ENCODE results near the gene FABP1. TPM values are rescaled to one million over a fixed set of nuclear protein-coding genes. Genes with fewer than 3 reads are reported as not detected.

FABP1 gene
- polyA plus RNA-seq, 1 of the 3 experiments (the other 2 are of a cell fraction): not detected

GRCh38 chr2:88165332-88166003 lies 37.6 kb upstream of the FABP1 start:
- no peak overlapping the region for H3K4me3 ChIP-seq (ENCODE audit: low read depth in 2 of 2, low read length in 1 of 2)
- ChIA-PET CTCF (interaction anchor here (1.0 kb wide), 1 partner anchor 105 kb away, joined by 3 read pairs; no protein-coding TSS in a partner anchor), POLR2A (no interaction called here)
- H3K4me2 ChIP-seq: no peak overlapping the region
- no peak overlapping the region for H3K9ac ChIP-seq
- no peaks in the 10 kb centered on the region for H3K27me3 ChIP-seq (ENCODE audit: insufficient read depth)
- H3K9me2 ChIP-seq: no peaks in the 10 kb centered on the region
- H3K4me1 ChIP-seq (ENCODE audit: control insufficient read depth in 1 of 2, insufficient read depth in 2 of 2, low read depth in 1 of 2, low read length in 1 of 2): no peaks in the 10 kb centered on the region
- TF ChIP-seq FOXM1 (IDR thresholded peaks at IDR 0.05; ENCODE audit: low read depth): no peak
- TF ChIP-seq GATA2 (CRISPR knock-in tag; IDR thresholded peaks at IDR 0.05): no peak
- TF ChIP-seq MAX (IDR thresholded peaks at IDR 0.05; ENCODE audit: low read depth): no peak
- no peak for TF ChIP-seq GABPA (IDR thresholded peaks at IDR 0.05; ENCODE audit: low read depth)
- TF ChIP-seq NFIC (IDR thresholded peaks at IDR 0.05; ENCODE audit: borderline replicate concordance): no peak
- TF ChIP-seq JUND (IDR thresholded peaks at IDR 0.05): no peak
- no peak for TF ChIP-seq MXI1 (IDR thresholded peaks at IDR 0.05; ENCODE audit: low read depth, low read length)
- TF ChIP-seq TCF12 (IDR thresholded peaks at IDR 0.05): no peak
- no peak for TF ChIP-seq TAF1 (IDR thresholded peaks at IDR 0.05; ENCODE audit: borderline replicate concordance, low read depth, low read length)
- no peak for TF ChIP-seq CHD2 (IDR thresholded peaks at IDR 0.05; ENCODE audit: low read length, partially characterized antibody)
- TF ChIP-seq FOSL2 (IDR thresholded peaks at IDR 0.05; ENCODE audit: borderline replicate concordance, low read depth): no peak
- TF ChIP-seq SIN3A (IDR thresholded peaks at IDR 0.05; ENCODE audit: borderline replicate concordance, low read depth, low read length): no peak
- TF ChIP-seq REST (IDR thresholded peaks at IDR 0.05; ENCODE audit: low read depth, low read length): no peak
- no peak for TF ChIP-seq RFX5 (IDR thresholded peaks at IDR 0.05; ENCODE audit: low read length)
- TF ChIP-seq EP300 (IDR thresholded peaks at IDR 0.05; ENCODE audit: borderline replicate concordance in 1 of 2, low read depth in 1 of 2, low read length in 1 of 2): no peak
- no peak for TF ChIP-seq USF2 (IDR thresholded peaks at IDR 0.05; ENCODE audit: borderline replicate concordance, low read depth, low read length)
- no peak for TF ChIP-seq YY1 (IDR thresholded peaks at IDR 0.05; ENCODE audit: low read depth)
- no peaks in the 10 kb centered on the region for H4K20me1 ChIP-seq (ENCODE audit: insufficient read depth)
- H3K9me3 ChIP-seq: no peaks in the 10 kb centered on the region
- H3F3A ChIP-seq (replicated peaks; ENCODE audit: insufficient read depth): no peaks in the 10 kb centered on the region
- H3K79me2 ChIP-seq (ENCODE audit: insufficient read depth): no peaks in the 10 kb centered on the region
- DNase-seq: no peak
- WGBS (ENCODE audit: low lambda C conversion rate): 5% methylated on average over 1 of the region's 1 CpG
- H2AFZ ChIP-seq (ENCODE audit: low read depth): no peak overlapping the region
- no peak overlapping the region for H3K27ac ChIP-seq (ENCODE audit: low read depth in 2 of 2, low read length in 1 of 2)
- H3K36me3 ChIP-seq (replicated peaks in 1 of 2; ENCODE audit: control insufficient read depth in 1 of 2, insufficient read depth in 2 of 2, low read length in 1 of 2): no peaks in the 10 kb centered on the region

Measured in SK-N-SH (cell line).